HG03442 (cell line): ENCODE measurements around the gene MGAT4A.

ENCODE experiments used
- ATAC-seq: cut with Tn5 transposase; IDR thresholded peaks from one replicate; pipeline ENCODE4 v1.9.1; 2021; ENCODE audit warnings: mild to moderate bottlenecking, moderate library complexity; ENCODE audit not compliant: unreplicated experiment

MGAT4A gene

GRCh38 chr2:98579926-98580325, 151.0 kb downstream of the MGAT4A start:
- ATAC-seq = no peak

GRCh38 chr2:98578231-98578630, 152.7 kb downstream of the MGAT4A start:
- no peak for ATAC-seq

- no peak for ATAC-seq
Observed at GRCh38 chr2:98577313-98577712, 153.6 kb downstream of the MGAT4A start.

GRCh38 chr2:98576666-98577312, 154.1 kb downstream of the MGAT4A start:
- ATAC-seq = no peak

GRCh38 chr2:98573426-98573825, 157.5 kb downstream of the MGAT4A start:
- ATAC-seq = no peak

- no peak for ATAC-seq
Observed at GRCh38 chr2:98572676-98573075, 158.3 kb downstream of the MGAT4A start.

GRCh38 chr2:98572211-98572610, 158.7 kb downstream of the MGAT4A start:
- no peak for ATAC-seq

GRCh38 chr2:98571796-98572195, 159.1 kb downstream of the MGAT4A start:
- ATAC-seq = no peak

GRCh38 chr2:98571121-98571701, 159.7 kb downstream of the MGAT4A start:
- no peak for ATAC-seq

- ATAC-seq = no peak
Observed at GRCh38 chr2:98570356-98570755, 160.6 kb downstream of the MGAT4A start.

- ATAC-seq = no peak
Observed at GRCh38 chr2:98569915-98570314, 161.0 kb downstream of the MGAT4A start.

- no peak for ATAC-seq
Observed at GRCh38 chr2:98569197-98569793, 161.6 kb downstream of the MGAT4A start.
